ENCODE data around the gene RHPN2. TPM values are rescaled to one million over a fixed set of nuclear protein-coding genes. Genes with fewer than 3 reads are reported as not detected.
"Not testable (repeated sequence)": the region's sequence is repeated elsewhere in the genome, so short reads cannot be mapped to it uniquely, and the experiment has no call there.

The RHPN2 gene
- total and polyA plus RNA-seq, 4 donors = 4.0 to 17.5 (median 11.5) TPM

GRCh38 chr19:33000510-33000909, 64.2 kb downstream of the RHPN2 start:
- ATAC-seq (ENCODE audit: insufficient read depth, low FRiP score) (no peak), DNase-seq (no peak)
- Histone ChIP-seq H3K36me3 (ENCODE audit: control insufficient read depth in 4 of 4, insufficient read depth in 4 of 4, low read length in 4 of 4) (peaks cover 0 to 2% (median 0%) of the 10 kb centered on the region in 4 donors), H3K9me3 (ENCODE audit: control insufficient read depth in 4 of 4, insufficient read depth in 3 of 4, low read length in 3 of 4) (peaks cover 0 to 2% (median 0%) of the 10 kb centered on the region in 4 donors), H3K27me3 (ENCODE audit: control insufficient read depth in 3 of 3, insufficient read depth in 3 of 3, low read length in 2 of 3) (no peaks in the 10 kb centered on the region), H3K4me3 (no peak overlapping the region), H3K27ac (ENCODE audit: low read depth in 1 of 2, low read length in 1 of 2) (no peak overlapping the region), H3K9ac (ENCODE audit: insufficient read depth in 1 of 2, low read length in 2 of 2) (no peak overlapping the region), H3K4me1 (ENCODE audit: control insufficient read depth in 5 of 5, insufficient read depth in 5 of 5, low read length in 5 of 5) (no peaks in the 10 kb centered on the region)
- WGBS, 2 donors = 68 to 81% methylated on average over 8 of the region's 8 CpGs
- no peak for TF ChIP-seq CTCF (IDR thresholded peaks at IDR 0.05; ENCODE audit: control extremely low read depth, extremely low read depth)

- TF ChIP-seq CTCF (IDR thresholded peaks at IDR 0.05; ENCODE audit: control extremely low read depth, extremely low read depth) = no peak
- H3K36me3 ChIP-seq (ENCODE audit: control insufficient read depth in 4 of 4, insufficient read depth in 4 of 4, low read length in 4 of 4) = peaks cover 0 to 2% (median 0%) of the 10 kb centered on the region in 4 donors
- H3K9ac ChIP-seq (ENCODE audit: insufficient read depth in 1 of 2, low read length in 2 of 2) = no peak overlapping the region
- H3K4me3 ChIP-seq = no peak overlapping the region
- H3K9me3 ChIP-seq (ENCODE audit: control insufficient read depth in 4 of 4, insufficient read depth in 3 of 4, low read length in 3 of 4) = peaks cover 0 to 2% (median 0%) of the 10 kb centered on the region in 4 donors
- no peak overlapping the region for H3K27ac ChIP-seq (ENCODE audit: low read depth in 1 of 2, low read length in 1 of 2)
- DNase-seq (no peak), ATAC-seq (ENCODE audit: insufficient read depth, low FRiP score) (no peak)
- H3K27me3 ChIP-seq (ENCODE audit: control insufficient read depth in 3 of 3, insufficient read depth in 3 of 3, low read length in 2 of 3) = no peaks in the 10 kb centered on the region
- 74 to 84% methylated on average over 3 of the region's 3 CpGs for WGBS, 2 donors
- no peaks in the 10 kb centered on the region for H3K4me1 ChIP-seq (ENCODE audit: control insufficient read depth in 5 of 5, insufficient read depth in 5 of 5, low read length in 5 of 5)
These were observed 66.0 kb downstream of the RHPN2 start for GRCh38 chr19:32998722-32999121.

- peaks cover 0 to 2% (median 0%) of the 10 kb centered on the region in 4 donors for H3K36me3 ChIP-seq (ENCODE audit: control insufficient read depth in 4 of 4, insufficient read depth in 4 of 4, low read length in 4 of 4)
- 86 to 94% methylated on average over 14 of the region's 14 CpGs for WGBS, 2 donors
These were observed 66.9 kb downstream of the RHPN2 start for GRCh38 chr19:32997716-32998355.

GRCh38 chr19:32997061-32997464, 67.6 kb downstream of the RHPN2 start:
- not testable (repeated sequence) for DNase-seq

More at GRCh38 chr19:32997716-32998355, 66.9 kb downstream of the RHPN2 start:
- H3K9me3 ChIP-seq (ENCODE audit: control insufficient read depth in 4 of 4, insufficient read depth in 3 of 4, low read length in 3 of 4) = peaks cover 0 to 2% (median 0%) of the 10 kb centered on the region in 4 donors
- H3K9ac ChIP-seq (ENCODE audit: insufficient read depth in 1 of 2, low read length in 2 of 2) = no peak overlapping the region
- no peak overlapping the region for H3K27ac ChIP-seq (ENCODE audit: low read depth in 1 of 2, low read length in 1 of 2)
- no peaks in the 10 kb centered on the region for H3K27me3 ChIP-seq (ENCODE audit: control insufficient read depth in 3 of 3, insufficient read depth in 3 of 3, low read length in 2 of 3)
- no peak for DNase-seq
- TF ChIP-seq CTCF (IDR thresholded peaks at IDR 0.05; ENCODE audit: control extremely low read depth, extremely low read depth) = no peak
- no peak overlapping the region for H3K4me3 ChIP-seq
- no peaks in the 10 kb centered on the region for H3K4me1 ChIP-seq (ENCODE audit: control insufficient read depth in 5 of 5, insufficient read depth in 5 of 5, low read length in 5 of 5)
- ATAC-seq (ENCODE audit: insufficient read depth, low FRiP score) = no peak

GRCh38 chr19:32995966-32996365, 68.7 kb downstream of the RHPN2 start:
- not testable (repeated sequence) for DNase-seq; H3K4me1 ChIP-seq (ENCODE audit: control insufficient read depth in 5 of 5, insufficient read depth in 5 of 5, low read length in 5 of 5); H3K27me3 ChIP-seq (ENCODE audit: control insufficient read depth in 3 of 3, insufficient read depth in 3 of 3, low read length in 2 of 3); H3K9ac ChIP-seq (ENCODE audit: insufficient read depth in 1 of 2, low read length in 2 of 2); H3K27ac ChIP-seq (ENCODE audit: low read depth in 1 of 2, low read length in 1 of 2); H3K36me3 ChIP-seq (ENCODE audit: control insufficient read depth in 4 of 4, insufficient read depth in 4 of 4, low read length in 4 of 4); ATAC-seq (ENCODE audit: insufficient read depth, low FRiP score); H3K4me3 ChIP-seq; H3K9me3 ChIP-seq (ENCODE audit: control insufficient read depth in 4 of 4, insufficient read depth in 3 of 4, low read length in 3 of 4)
- 91 to 92% methylated on average over 17 of the region's 17 CpGs for WGBS, 2 donors

More at GRCh38 chr19:32997061-32997464, 67.6 kb downstream of the RHPN2 start:
- H3K4me3 ChIP-seq; H3K36me3 ChIP-seq (ENCODE audit: control insufficient read depth in 4 of 4, insufficient read depth in 4 of 4, low read length in 4 of 4); H3K27ac ChIP-seq (ENCODE audit: low read depth in 1 of 2, low read length in 1 of 2); ATAC-seq (ENCODE audit: insufficient read depth, low FRiP score); H3K4me1 ChIP-seq (ENCODE audit: control insufficient read depth in 5 of 5, insufficient read depth in 5 of 5, low read length in 5 of 5); H3K27me3 ChIP-seq (ENCODE audit: control insufficient read depth in 3 of 3, insufficient read depth in 3 of 3, low read length in 2 of 3); H3K9me3 ChIP-seq (ENCODE audit: control insufficient read depth in 4 of 4, insufficient read depth in 3 of 4, low read length in 3 of 4); H3K9ac ChIP-seq (ENCODE audit: insufficient read depth in 1 of 2, low read length in 2 of 2): not testable (repeated sequence)
- 66 to 74% methylated on average over 7 of the region's 7 CpGs for WGBS, 2 donors
